Measurements from ENCODE around the gene AKT1S1. TPM values are rescaled to one million over a fixed set of nuclear protein-coding genes. Genes with fewer than 3 reads are reported as not detected.

Gene AKT1S1
- total RNA-seq, 1 experiment from 2014 or later: 42.3 TPM

- Histone ChIP-seq H3K4me2 (ENCODE audit: low read length) (no peak overlapping the region), H3K9me3 (ENCODE audit: low read length) (no peaks in the 10 kb centered on the region), H3K4me3 (ENCODE audit: low read length) (no peak overlapping the region), H3K27ac (ENCODE audit: low read length) (no peak overlapping the region), H3K36me3 (ENCODE audit: low read depth, low read length) (peaks cover 64% of the 10 kb centered on the region), H4K20me1 (ENCODE audit: low read length) (peaks cover 25% of the 10 kb centered on the region), H3K4me1 (ENCODE audit: insufficient read depth, low read length) (no peaks in the 10 kb centered on the region), H3K79me2 (ENCODE audit: low read length) (peaks cover 58% of the 10 kb centered on the region), H2AFZ (ENCODE audit: low read length) (no peak overlapping the region), H3K27me3 (ENCODE audit: low read length) (no peaks in the 10 kb centered on the region), H3F3A (ENCODE audit: low read length, unreplicated experiment) (no peaks in the 10 kb centered on the region), H3K9ac (ENCODE audit: low read length) (no peak overlapping the region), H3K9me2 (replicated peaks; ENCODE audit: low read length) (no peaks in the 10 kb centered on the region)
- ChIA-PET CTCF (no interaction called here), POLR2A (ENCODE audit: unreplicated experiment) (no interaction called here)
- BruUV-seq (replicated peaks): no TSS peak
- ATAC-seq (no peak), DNase-seq (no peak)
- TF ChIP-seq EZH2phosphoT487 (IDR thresholded peaks at IDR 0.05; ENCODE audit: borderline replicate concordance, low read length) (no peak), EZH2 (IDR thresholded peaks at IDR 0.05; ENCODE audit: low read length, unreplicated experiment) (no peak), CTCF (conservative IDR thresholded peaks at IDR 0.05; ENCODE audit: low read depth, low read length) (peak; percentile 46)
- intact Hi-C loops (cut with micrococcal nuclease): no loop called here
Observed at GRCh38 chr19:49915271-49915670, 38.1 kb upstream of the AKT1S1 start.

GRCh38 chr19:49913720-49914119 is 36.6 kb upstream of the AKT1S1 start:
- Histone ChIP-seq H3K9me3 (ENCODE audit: low read length) (no peaks in the 10 kb centered on the region), H3K79me2 (ENCODE audit: low read length) (peaks cover 44% of the 10 kb centered on the region), H3K27ac (ENCODE audit: low read length) (no peak overlapping the region), H3K27me3 (ENCODE audit: low read length) (no peaks in the 10 kb centered on the region), H3K4me3 (ENCODE audit: low read length) (no peak overlapping the region), H3K4me2 (ENCODE audit: low read length) (no peak overlapping the region), H3K9me2 (replicated peaks; ENCODE audit: low read length) (no peaks in the 10 kb centered on the region), H3K4me1 (ENCODE audit: insufficient read depth, low read length) (no peaks in the 10 kb centered on the region), H3F3A (ENCODE audit: low read length, unreplicated experiment) (no peaks in the 10 kb centered on the region), H2AFZ (ENCODE audit: low read length) (no peak overlapping the region), H3K36me3 (ENCODE audit: low read depth, low read length) (peaks cover 71% of the 10 kb centered on the region), H3K9ac (ENCODE audit: low read length) (no peak overlapping the region), H4K20me1 (ENCODE audit: low read length) (peaks cover 22% of the 10 kb centered on the region)
- intact Hi-C loops (cut with micrococcal nuclease): no loop called here
- CTCF ChIA-PET: no interaction called here
- POLR2A ChIA-PET (ENCODE audit: unreplicated experiment): no interaction called here
- no peak for TF ChIP-seq EZH2 (IDR thresholded peaks at IDR 0.05; ENCODE audit: low read length, unreplicated experiment)
- TF ChIP-seq EZH2phosphoT487 (IDR thresholded peaks at IDR 0.05; ENCODE audit: borderline replicate concordance, low read length): no peak
- no peak for TF ChIP-seq CTCF (conservative IDR thresholded peaks at IDR 0.05; ENCODE audit: low read depth, low read length)
- no peak for DNase-seq
- no TSS peak for BruUV-seq (replicated peaks)
- ATAC-seq: no peak

DNA sequence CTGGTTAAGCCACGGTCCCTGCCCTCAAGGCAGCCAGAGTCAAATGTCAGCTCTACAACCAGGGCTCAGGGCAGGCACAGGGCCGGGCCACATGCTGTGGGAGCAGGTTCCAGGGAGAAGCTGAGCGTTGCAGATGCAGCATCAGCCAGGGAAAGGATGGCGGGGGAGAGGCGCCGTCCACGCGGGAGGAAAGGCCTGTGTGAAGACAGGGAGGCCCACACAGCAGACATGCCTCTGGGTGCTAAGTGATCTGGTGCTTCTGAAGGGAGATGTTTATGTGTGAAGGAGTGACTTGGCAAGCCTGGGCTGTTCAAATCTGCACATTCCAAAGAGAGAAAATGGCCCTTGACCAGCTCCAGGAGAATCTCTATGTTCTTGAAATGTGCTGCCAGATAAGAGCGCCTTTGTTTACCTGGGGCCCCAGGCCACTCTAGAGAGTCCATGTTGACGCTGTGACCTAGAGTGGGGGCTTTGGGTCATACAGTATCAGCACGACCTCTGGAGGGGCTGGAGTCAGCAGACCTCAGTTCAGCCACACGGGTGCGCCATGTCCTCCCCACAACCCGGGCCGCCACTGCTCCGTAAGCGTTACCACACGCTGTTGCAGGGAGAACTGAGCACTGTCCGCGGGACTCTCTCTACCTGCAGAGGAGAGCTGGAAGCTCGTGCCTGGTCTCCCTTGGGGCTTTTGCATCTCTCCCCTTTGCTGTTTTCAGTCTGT is 36.0 kb upstream of the AKT1S1 start:
- H3K9me2 ChIP-seq (replicated peaks; ENCODE audit: low read length): no peaks in the 10 kb centered on the region
- ChIA-PET CTCF (no interaction called here), POLR2A (ENCODE audit: unreplicated experiment) (no interaction called here)
- peaks cover 73% of the 10 kb centered on the region for H3K36me3 ChIP-seq (ENCODE audit: low read depth, low read length)
- H3K9ac ChIP-seq (ENCODE audit: low read length): no peak overlapping the region
- H3K79me2 ChIP-seq (ENCODE audit: low read length): peaks cover 39% of the 10 kb centered on the region
- no peaks in the 10 kb centered on the region for H3K27me3 ChIP-seq (ENCODE audit: low read length)
- intact Hi-C loops (cut with micrococcal nuclease): no loop called here
- H2AFZ ChIP-seq (ENCODE audit: low read length): no peak overlapping the region
- ATAC-seq (no peak), DNase-seq (no peak)
- no peak overlapping the region for H3K4me3 ChIP-seq (ENCODE audit: low read length)
- H3K9me3 ChIP-seq (ENCODE audit: low read length): no peaks in the 10 kb centered on the region
- no peaks in the 10 kb centered on the region for H3K4me1 ChIP-seq (ENCODE audit: insufficient read depth, low read length)
- BruUV-seq (replicated peaks): no TSS peak
- H4K20me1 ChIP-seq (ENCODE audit: low read length): peaks cover 21% of the 10 kb centered on the region
- H3K27ac ChIP-seq (ENCODE audit: low read length): no peak overlapping the region
- TF ChIP-seq EZH2phosphoT487 (IDR thresholded peaks at IDR 0.05; ENCODE audit: borderline replicate concordance, low read length) (no peak), CTCF (conservative IDR thresholded peaks at IDR 0.05; ENCODE audit: low read depth, low read length) (no peak), EZH2 (IDR thresholded peaks at IDR 0.05; ENCODE audit: low read length, unreplicated experiment) (no peak)
- no peaks in the 10 kb centered on the region for H3F3A ChIP-seq (ENCODE audit: low read length, unreplicated experiment)
- H3K4me2 ChIP-seq (ENCODE audit: low read length): no peak overlapping the region

Data from PC-3 (cell line).